ENCODE measurements around the gene ADGRG1.

GRCh38 chr16:57713596-57713995 lies 85.2 kb downstream of the ADGRG1 start:
- TF ChIP-seq SIN3A (IDR thresholded peaks at IDR 0.05; ENCODE audit: borderline replicate concordance, insufficient read depth, low read length) (no peak), POLR2AphosphoS5 (IDR thresholded peaks at IDR 0.05; ENCODE audit: low read depth, low read length) (no peak), REST (IDR thresholded peaks at IDR 0.05; ENCODE audit: insufficient read depth in 1 of 2, low read depth in 2 of 2, low read length in 2 of 2) (no peak), TAF1 (IDR thresholded peaks at IDR 0.05; ENCODE audit: borderline replicate concordance, insufficient read depth, low read length) (no peak)

All from PFSK-1 (cell line).